ENCODE measurements around the gene CDK16.

CDK16 gene

DNA sequence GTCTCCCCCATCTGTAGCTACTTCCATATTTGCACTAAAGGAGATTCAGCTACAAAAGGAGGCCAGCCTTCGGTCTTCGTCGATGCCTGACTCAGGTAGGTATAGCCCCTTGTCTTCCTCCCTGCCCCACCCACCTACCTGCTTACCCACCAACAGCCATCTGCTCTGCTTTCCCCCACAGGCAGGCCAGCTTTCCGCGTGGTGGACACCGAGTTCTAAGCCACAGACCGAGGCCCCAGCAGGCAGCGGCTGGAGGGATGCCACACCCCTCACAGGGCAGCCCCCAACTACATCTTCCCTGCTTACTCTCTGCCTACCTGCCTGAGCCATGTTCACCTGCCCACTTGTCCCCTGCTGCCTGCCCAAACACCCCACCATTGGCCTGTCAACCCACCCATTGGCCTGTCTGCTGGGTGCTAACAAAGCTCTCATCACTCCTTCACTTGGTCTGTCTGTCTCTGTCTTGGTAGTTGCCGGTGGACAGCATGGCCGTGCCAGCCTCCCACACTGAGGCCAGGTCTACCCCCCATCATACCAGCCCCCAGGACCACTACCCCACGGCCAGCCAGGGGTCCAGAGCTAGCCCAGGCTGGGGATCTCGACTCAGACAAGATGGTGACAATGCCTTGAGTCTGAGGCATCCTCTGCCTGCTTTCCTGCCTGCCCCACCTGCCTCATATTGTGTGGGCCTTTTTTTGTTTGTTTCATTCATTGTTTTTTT lies 10.2 kb downstream of the CDK16 start:
- DNase-seq (ENCODE audit: low spot score), result no peak

- no peak for DNase-seq (ENCODE audit: low spot score)
These were observed 10.9 kb downstream of the CDK16 start for GRCh38 chrX:47229427-47229826.

DNA sequence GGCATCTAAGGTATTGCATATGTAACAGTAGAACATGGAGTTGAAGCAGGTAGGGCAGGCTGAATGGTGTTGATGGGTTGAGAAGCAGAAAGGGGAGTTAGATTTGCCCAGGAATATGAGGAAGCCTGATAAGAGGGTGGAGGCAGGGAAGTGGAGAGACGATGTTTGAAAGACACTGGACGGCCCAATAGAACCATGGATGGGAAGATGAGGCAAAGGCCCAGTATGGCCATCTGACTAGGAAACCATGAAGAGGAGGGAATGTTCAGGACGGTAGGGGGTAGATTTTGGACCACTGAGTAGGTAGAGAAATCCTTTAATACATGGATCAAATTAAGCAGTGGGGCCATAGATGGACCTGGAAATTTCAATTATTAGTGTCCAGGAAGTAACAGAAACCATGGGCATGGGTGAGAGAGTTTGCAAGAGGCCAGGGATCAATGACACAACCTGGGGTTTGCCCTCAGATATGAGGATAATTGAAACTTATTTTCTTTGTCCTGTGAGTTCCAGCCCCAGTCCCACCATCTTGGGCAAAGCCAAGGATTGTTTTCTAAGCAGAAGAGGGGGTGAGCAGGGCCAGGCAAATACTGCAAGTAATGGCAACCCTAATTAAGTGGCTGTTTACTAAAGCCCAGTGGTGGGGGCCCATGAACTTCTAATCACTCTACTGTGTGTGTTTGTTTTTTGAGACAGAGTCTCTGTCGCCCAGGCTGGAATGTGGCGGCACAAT lies 11.8 kb downstream of the CDK16 start:
- no peak for DNase-seq (ENCODE audit: low spot score)

GRCh38 chrX:47231167-47231566 lies 12.7 kb downstream of the CDK16 start:
- no peak for DNase-seq (ENCODE audit: low spot score)

GRCh38 chrX:47232197-47232802 lies 13.8 kb downstream of the CDK16 start:
- DNase-seq (ENCODE audit: low spot score), result no peak

DNA sequence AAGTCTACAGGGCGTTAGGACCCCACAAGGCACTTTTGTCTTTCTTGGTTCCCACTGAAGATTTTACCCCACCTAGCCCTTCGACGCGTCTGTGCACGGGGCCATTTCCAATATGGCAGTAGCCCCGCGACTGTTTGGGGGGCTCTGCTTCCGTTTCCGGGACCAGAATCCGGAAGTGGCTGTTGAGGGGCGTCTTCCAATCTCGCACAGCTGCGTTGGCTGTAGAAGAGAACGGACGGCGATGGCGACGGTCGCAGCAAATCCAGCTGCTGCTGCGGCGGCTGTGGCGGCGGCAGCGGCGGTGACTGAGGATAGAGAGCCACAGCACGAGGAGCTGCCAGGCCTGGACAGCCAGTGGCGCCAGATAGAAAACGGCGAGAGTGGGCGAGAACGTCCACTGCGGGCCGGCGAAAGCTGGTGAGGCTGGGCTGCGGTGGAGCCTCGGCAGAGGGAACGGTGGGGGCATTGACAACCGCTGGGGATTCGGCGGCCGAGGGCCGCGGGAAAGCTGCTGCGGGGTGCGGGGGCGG lies 14.4 kb downstream of the CDK16 start, which contains the start of gene USP11:
TSS of gene USP11 (plus strand) at position 207 of the 530 bp plus-strand sequence. CDS start at position 242, 35 bp downstream.
- peak; percentile 33 for DNase-seq (ENCODE audit: low spot score)

DNA sequence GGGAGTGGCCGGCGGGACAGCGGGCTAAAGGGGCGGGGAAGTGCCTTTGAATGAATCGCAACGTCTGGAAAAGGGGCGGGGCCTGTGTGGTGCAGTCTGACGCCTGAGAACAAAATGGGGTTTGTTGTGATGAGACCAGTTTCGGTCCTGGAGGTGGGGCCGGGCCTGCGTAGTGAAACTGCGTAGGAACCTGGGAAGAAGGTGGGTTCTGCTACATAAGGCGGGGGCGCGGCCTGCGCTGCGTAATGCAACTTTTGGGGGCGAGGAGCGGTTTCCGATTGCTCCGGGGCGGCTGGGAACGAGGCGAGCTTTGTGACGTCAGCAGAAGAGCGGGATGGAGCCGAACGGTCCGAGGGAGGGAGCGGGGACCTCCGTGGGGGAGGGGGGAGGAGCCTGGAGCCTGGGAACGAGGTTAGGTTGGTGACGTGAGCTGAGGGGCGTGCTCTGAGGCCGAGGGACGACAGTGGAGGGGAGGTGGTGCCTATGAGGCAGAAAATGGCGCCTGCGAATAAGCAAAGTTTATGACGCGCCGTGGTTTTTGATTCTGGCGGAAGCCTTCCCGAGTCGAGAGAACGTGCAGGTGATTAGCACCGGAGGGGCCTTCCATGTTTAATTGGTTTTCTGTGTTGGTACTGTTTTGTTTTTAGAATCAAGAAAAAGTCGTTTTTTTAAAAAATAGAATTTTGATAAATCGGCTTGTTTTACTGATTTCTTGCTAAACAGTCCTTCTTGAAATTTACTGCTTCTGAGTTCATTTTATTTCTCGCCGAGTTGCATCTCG lies 15.0 kb downstream of the CDK16 start:
- peak; percentile 94 for DNase-seq (ENCODE audit: low spot score)

GRCh38 chrX:47234583-47234982 lies 16.1 kb downstream of the CDK16 start:
- no peak for DNase-seq (ENCODE audit: low spot score)

DNA sequence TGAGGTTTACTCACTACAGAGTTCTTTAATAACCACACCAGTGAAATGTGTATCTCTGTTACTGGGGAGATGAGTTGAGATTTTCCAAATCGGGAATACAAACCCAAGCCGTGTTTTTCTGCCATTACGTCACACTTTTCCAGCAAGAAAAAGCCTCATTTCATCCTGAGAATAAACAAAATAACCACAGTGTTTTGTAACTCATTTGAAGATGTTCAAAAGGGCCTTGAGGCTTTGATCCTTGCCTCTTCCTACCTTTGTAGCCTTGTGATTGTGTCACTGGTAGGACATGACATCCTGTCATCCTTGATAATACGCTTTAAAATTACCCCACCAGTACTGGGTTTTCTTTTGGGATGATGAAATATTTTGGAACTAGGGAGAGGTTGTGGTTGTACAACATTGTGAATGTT lies 17.2 kb downstream of the CDK16 start:
- no peak for DNase-seq (ENCODE audit: low spot score)

DNA sequence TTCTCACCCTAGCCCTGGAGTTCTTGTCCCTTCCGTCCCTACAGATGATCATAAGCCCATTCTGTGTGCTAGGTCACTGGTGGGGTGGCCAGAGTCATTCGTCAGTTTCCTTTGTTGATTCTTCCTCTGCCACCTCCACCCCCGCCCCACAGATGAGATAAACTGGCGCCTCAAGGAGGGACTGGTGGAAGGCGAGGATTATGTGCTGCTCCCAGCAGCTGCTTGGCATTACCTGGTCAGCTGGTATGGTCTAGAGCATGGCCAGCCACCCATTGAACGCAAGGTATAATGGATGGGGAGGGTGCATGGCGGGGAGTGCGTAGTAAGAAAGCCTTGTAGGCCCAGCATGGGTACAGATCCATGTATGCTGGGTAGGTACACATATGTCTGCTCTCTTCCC lies 20.7 kb downstream of the CDK16 start:
- DNase-seq (ENCODE audit: low spot score), result no peak

DNA sequence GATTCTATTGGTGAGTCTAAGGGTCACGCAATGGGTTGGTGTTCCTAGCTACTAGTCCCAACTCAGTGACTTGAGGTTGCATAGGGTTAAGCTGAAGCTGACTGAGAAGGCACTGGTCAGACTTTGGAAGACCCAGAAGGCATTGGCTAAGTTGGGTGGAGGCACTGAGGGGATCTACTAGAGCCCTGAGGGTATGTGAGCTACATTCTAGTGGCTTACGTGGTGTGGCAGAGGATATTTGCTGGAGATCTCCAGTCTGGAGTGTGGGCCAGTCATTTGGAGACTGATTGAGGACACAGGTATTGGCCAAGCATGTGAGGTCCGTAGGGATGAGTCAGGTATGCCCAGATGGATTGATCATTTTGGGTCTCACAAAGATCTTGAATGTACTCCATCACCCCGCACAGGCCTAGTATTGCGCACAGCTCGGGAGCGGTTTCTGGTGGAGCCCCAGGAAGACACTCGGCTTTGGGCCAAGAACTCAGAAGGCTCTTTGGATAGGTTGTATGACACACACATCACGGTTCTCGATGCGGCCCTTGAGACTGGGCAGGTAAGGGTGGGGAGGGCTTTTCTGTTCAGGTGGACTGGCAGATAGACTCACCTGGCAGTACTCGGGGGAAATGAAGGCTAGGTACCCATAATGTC lies 21.5 kb downstream of the CDK16 start:
- no peak for DNase-seq (ENCODE audit: low spot score)

- DNase-seq (ENCODE audit: low spot score), result no peak
These were observed 22.1 kb downstream of the CDK16 start for GRCh38 chrX:47240619-47241018.

DNA sequence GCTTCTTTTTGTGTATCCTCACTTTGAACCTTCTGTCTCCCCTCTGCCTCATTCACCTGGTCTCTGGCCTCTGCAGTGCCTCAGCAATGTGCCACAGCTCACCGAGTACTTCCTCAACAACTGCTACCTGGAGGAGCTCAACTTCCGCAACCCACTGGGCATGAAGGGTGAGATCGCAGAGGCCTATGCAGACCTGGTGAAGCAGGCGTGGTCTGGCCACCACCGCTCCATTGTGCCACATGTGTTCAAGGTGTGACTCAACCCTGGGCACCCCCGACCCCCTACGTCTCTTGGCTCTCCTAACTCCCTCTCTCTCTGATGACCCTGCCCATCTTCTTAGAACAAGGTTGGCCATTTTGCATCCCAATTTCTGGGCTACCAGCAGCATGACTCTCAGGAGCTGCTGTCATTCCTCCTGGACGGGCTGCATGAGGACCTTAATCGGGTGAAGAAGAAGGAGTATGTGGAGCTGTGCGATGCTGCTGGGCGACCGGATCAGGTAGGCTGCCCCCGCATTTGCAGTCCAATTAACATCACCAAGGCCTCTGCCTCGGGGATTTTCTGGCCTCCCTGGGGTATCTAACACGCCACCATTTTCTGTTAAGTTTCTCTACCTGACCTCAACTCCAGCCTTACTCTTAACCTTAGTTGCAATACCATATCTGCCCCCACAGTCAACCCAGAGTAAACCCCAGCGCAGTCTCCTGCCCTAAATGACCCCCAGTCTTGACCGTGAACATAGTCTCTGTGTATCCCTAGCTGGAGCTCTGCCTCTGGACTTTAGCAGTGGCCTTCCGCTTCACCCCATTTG lies 22.9 kb downstream of the CDK16 start:
- no peak for DNase-seq (ENCODE audit: low spot score)

DNA sequence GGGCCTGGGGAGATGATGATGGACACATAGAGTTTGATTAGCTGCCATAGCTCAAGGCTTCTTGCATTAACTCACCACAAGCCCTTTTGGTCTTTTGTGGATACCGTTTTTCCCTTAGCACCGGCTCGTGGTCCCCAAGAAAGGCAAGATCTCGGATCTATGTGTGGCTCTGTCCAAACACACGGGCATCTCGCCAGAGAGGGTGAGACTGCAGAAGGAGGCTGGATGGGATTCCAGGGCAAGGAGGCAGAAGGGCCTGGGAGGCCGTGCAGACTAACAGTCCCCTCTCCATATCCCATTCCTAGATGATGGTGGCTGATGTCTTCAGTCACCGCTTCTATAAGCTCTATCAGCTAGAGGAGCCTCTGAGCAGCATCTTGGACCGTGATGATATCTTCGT lies 23.8 kb downstream of the CDK16 start:
- DNase-seq (ENCODE audit: low spot score), result no peak

DNA sequence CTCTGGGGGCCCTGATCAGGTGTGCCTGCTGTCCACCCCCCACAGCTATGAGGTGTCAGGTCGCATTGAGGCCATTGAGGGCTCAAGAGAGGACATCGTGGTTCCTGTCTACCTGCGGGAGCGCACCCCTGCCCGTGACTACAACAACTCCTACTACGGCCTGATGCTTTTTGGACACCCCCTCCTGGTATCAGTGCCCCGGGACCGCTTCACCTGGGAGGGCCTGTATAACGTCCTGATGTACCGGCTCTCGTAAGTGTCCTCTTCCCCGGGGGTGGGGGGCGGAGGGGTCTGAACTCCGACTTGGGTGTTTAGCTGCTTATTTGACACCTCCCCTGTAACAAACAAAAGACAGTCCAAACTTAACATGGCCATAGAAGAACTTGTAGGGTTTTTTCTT lies 24.9 kb downstream of the CDK16 start:
- no peak for DNase-seq (ENCODE audit: low spot score)

DNA sequence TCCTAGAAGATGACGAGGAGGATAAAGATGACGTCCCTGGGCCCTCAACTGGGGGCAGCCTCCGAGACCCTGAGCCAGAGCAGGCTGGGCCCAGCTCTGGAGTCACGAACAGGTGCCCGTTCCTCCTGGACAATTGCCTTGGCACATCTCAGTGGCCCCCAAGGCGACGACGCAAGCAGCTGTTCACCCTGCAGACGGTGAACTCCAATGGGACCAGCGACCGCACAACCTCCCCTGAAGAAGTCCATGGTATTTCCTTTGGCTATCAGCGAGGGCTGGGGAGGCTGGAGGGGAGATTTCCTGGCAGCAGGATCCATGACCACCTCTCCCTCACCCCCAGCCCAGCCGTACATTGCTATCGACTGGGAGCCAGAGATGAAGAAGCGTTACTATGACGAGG lies 26.2 kb downstream of the CDK16 start:
- no peak for DNase-seq (ENCODE audit: low spot score)

DNA sequence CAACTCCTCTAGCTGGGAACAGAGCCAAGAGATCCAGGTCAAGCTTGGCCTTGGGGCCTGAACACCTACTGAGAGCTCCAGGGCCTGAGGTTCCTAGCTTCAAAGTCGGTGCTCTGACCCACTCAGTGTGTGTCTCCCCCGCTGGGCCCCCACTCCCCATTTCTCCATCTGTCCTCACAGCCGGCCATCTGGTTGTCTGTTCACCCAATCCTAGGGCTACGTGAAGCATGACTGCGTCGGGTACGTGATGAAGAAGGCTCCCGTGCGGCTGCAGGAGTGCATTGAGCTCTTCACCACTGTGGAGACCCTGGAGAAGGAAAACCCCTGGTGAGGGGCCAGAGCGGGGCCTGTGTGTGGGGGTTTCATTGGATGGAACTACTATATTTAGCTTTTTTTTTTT lies 26.7 kb downstream of the CDK16 start:
- DNase-seq (ENCODE audit: low spot score), result no peak

- DNase-seq (ENCODE audit: low spot score), result no peak
These were observed 28.9 kb downstream of the CDK16 start for GRCh38 chrX:47247206-47247998.

DNA sequence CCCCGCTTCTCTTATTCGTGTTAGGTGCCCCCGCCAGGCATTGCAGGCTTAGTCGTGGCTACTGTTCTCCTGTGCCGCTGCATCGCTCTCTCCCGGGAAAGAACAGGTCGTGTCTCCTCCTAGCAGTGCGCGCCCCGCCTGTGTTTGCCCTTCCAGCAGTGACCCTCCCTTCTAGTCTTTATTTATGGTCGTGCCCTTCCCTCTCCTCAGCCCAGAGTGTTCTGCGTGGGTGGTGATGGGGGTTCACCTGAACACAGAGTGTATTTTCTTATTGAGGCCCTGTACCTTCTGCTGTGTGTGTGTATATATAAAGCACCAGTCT lies 29.5 kb downstream of the CDK16 start:
- no peak for DNase-seq (ENCODE audit: low spot score)

- DNase-seq (ENCODE audit: low spot score), result no peak
These were observed 30.1 kb downstream of the CDK16 start for GRCh38 chrX:47248576-47248975.

All from hematopoietic multipotent progenitor cell treated with erythropoietin and hydrocortisone succinate and interleukin-3 and kit ligand, for 15 days (in vitro differentiated cells).